ENCODE results near the gene PDE2A.

Gene PDE2A

DNA sequence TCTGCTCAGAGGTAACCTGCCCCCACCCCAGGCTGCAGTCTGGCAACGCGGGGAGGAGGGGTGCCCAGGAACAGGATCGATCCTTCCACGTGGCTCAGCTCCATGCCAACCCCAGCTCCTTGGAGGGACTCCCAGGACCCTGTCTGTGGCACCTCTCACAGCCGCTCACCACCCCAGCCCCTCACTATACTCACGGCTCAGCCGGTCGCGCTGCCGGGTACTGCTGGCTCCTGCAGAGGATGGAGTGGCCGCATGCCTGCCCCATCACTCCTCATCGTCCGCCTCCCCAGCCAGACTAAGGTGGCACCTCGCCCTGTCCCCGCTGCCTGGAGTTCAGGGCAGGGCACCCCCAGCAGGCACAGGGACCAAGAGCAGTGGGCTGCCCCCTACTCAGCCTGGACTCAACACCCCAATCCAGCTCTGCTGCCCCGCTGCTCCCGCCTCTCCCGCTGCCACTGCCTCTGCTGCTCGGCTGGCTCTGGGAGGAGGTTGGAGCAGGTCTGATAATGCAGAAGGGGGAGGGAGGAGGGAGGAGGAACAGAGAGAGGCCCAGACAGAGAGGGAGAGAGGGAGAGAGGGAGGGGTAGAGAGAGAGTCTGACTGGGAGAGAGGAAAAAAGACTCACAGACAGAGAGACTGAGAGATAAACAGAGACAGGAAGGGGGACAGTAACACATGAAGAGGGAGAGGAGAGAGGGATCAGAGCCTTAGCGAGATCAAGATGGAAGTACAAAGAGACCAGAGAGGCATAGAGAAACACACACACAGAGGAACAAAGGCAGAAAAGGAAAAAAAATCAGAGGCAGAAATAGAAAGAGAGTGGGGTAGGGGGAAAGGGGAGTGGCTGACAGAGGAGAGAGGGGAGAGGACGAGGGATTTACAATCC lies at the start of gene PDE2A:
Gene PDE2A (minus strand): TSS at position 480 of the 886 bp plus-strand sequence. CDS start 215 bp downstream, at position 265.
- no peak for DNase-seq (ENCODE audit: low read depth)

GRCh38 chr11:72723508-72723907 lies 49.3 kb upstream of the PDE2A start:
- no peak for DNase-seq (ENCODE audit: low read depth)

DNA sequence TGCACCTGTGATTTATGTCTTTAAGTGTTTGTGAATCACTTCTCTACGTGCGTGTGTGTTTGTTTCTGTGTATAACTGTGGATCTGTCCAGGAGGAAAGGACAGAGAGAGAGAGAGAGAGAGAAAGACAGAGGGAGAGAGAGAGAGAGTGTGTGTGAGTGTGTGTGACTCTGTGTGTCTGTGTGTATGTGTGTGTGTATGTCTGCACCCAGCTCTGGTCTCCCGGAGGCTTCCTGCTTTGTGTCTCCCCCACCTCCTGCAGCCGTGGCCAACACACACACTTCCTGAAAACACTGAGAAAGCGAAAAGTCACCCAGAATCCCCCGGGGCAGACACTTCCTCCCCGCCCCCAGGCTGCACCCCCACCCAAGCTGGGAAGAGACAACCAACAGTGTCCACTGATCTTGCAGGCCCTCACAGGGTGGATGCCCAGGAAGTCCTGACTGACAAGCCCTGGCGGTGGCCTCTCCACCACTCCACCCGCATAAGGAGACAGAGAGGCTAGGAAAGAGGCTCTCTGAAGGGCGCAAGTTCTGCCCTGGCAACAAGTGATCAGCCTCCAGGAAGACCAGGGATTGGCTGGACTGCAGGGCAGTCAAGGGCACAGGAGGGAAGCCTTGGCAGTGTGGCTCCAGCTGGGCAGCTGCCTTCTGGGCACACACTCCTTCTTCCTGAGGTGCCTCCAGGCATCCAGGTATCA lies 48.0 kb upstream of the PDE2A start:
- DNase-seq (ENCODE audit: low read depth) = peak; percentile 75

DNA sequence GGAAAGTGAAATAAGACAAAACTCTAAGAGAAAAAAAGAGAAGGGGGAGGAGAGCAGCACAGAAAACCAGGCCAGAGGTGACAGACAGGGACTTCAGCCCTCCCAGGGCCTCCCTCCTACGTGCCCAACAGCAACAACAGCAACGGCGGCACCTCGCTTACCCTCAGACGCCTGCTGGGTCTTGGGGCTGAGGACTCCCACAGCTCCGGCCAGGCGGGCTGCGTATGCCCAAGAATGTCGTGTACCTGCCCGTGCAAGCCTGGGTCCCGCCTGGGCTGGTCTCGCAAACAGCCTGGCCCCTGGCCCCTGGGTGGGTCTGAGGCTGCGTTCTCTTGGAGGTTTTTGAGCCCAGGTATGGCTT lies 47.4 kb upstream of the PDE2A start:
- no peak for DNase-seq (ENCODE audit: low read depth)

DNA sequence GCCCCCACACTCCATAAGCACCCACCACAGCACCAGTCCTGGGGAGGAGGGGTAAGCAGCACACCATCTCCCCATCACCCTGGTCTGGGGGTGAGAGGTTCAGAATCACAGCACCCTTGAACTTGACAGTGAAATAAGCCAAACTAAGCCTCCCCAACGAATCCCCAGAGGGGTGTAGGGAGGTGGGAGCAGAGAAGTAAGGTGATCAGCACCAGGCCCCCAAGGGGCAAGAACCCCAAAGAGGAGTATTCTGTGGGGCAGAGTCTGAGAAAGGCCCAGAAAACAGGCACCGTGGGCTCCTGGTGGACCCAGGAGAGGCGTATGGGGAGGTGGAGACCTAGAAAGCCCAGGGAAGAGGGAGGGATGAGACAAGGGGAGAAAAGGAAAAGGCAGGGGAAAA lies 47.1 kb upstream of the PDE2A start:
- no peak for DNase-seq (ENCODE audit: low read depth)

- DNase-seq (ENCODE audit: low read depth) = no peak
These were observed 46.6 kb upstream of the PDE2A start for GRCh38 chr11:72720784-72721183.

DNA sequence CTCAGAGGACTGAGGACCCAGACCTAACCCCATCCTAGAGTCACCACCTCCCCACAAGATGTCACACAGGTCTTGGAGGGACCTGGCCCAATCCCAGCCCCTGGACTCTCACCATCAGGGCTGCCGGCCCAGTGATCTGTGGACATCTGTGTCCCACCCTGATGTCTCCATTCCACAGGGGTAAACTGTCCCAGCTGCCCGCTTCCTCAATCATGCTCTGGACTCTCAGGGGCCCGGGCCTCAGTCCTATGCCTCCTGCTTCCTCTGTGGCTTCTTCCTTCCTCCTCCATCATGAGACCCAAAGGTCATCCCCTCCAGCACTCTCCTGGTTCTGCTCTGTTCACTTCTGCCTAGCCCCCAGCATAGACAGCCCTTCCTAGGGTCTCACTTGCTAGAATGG lies 45.8 kb upstream of the PDE2A start:
- no peak for DNase-seq (ENCODE audit: low read depth)

DNA sequence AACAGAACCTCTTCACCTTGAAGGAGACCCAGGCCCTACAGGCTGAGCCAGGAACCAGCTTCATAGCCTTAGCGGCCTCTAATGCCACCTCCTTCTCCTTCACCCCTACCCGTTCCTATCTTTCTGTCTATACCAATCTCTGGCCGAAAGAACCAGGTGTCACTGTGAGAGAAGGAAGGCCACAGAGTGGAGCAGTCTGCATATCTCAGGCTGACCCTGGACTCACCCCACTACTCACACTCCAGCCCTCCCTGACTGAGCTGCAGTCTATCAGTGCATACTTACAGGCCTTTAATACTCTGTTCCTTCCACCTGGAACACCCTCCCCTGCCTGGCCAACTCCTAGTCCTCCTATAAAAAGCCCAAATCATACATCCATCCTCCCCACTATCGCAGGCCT lies 45.3 kb upstream of the PDE2A start:
- DNase-seq (ENCODE audit: low read depth) = no peak

GRCh38 chr11:72719144-72719543 lies 44.9 kb upstream of the PDE2A start:
- no peak for DNase-seq (ENCODE audit: low read depth)

DNA sequence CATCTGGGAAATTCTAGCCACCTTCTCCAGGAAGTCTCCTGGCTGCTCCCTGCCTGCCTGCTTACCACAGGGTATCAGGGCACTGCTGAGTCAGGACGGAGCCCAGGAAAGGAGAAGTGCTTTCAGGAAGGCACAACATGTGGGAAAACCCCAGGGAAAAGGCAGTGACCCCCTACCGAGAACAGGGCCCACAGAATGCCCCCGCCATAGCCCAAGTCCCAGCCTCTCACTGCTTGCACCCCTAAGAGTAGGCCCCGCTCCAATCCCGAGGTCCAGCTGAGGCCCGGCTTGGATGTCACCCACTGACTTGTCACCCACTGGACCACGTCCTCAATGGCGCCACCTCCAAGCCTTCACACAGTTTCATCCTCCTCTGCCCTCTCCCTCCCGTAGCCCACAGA lies 43.9 kb upstream of the PDE2A start:
- DNase-seq (ENCODE audit: low read depth) = no peak

GRCh38 chr11:72716788-72717435 lies 42.7 kb upstream of the PDE2A start:
- no peak for DNase-seq (ENCODE audit: low read depth)

DNA sequence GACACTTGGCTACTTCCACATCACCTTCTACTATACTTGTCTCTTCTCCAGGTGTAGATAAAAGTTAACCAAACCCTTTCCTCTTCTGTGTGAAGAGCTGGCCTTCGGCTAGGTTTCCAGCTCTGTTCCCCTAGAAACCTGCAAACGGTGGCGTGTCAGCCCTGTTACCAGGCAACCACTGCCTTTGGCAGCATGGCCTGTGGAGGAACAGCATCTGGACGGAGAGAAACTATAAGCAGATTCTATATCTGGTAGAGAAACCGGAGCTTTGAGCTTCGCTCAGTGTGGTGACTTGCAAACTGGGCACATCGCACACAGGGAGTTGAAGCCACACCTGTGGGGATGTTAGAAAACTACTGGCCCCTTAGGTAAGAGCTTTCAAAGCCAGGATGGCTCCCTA lies 42.1 kb upstream of the PDE2A start:
- no peak for DNase-seq (ENCODE audit: low read depth)

DNA sequence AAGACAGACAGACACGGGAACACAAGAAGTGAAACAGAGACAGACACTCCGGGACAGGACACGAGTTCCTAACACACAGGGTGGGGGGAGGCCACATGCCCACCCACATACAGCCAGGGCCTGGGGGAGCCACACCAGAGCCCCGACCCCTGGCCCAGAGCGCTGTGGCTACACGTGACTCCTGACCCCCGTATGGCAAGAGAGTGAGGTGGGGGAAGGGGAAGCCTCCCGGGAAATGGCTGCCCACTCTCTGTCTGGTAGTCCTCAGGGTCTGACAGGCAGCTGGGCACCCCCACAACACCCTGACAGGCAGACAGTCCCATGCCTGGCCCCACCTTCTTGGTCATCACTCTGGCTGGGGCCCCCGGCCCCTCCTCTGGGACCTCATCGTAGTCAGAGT lies 38.6 kb upstream of the PDE2A start:
- no peak for DNase-seq (ENCODE audit: low read depth)

GRCh38 chr11:72712168-72712751 lies 38.0 kb upstream of the PDE2A start:
- DNase-seq (ENCODE audit: low read depth) = no peak

DNA sequence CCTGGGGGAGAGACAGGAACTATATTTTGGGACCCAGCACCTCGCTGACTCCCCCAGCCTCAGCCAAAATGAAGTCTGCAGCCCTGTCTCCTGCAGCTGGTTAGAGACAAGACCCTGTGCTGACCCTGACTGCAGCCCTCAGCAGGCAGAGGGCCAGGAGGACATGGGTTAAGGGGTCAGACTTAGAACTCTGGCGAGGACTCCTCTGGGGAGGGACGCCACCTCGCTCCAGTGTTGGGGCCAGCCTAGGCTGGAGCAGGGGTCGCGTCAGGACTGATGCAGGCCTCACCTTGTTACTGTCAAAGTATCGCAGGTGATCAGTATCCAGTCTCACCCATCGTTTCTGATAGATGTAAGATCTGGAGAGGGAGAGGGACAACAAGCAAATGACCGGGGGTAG lies 36.9 kb upstream of the PDE2A start:
- DNase-seq (ENCODE audit: low read depth) = no peak

DNA sequence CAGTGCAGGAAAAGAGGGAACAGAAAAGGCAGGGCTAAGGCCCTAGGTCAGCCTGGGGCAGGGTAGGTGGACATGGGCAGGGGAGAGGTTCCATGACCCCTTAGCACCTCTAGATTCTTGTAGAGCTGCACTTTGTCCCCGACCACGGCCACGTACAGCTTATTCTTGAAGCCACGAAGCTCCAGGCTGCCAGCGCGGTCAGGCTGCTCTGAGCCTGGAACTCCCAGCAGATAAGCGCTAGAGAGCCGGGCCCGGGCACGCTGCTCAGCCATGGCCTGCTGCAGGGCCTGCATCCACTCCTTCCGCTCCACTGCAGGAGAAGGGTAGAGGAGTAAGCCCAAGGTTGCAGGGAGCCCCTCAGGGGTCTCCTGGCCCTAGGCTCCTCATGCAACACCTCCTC lies 36.1 kb upstream of the PDE2A start:
- DNase-seq (ENCODE audit: low read depth) = no peak

- no peak for DNase-seq (ENCODE audit: low read depth)
These were observed 35.4 kb upstream of the PDE2A start for GRCh38 chr11:72709478-72710238.

- DNase-seq (ENCODE audit: low read depth) = no peak
These were observed 32.8 kb upstream of the PDE2A start for GRCh38 chr11:72707032-72707431.

DNA sequence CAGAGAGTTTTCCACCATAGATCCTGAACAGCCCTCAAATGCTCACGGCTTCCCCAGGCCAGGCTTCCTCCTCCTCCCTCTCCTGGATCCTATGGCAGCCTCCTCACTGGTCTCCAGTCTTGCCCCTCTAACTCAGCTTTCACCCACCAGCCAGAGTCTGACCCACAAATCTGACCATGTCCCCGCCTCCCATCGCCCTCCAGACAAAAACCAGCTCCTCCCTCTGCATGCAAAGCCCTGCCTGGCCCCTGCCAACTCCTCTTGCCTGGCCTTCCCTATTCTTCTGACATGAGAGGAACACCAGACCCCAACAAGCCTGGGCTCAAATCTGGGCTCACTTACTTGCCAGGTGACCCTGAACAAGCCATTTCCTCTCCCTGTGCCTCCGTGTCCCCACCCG lies 32.4 kb upstream of the PDE2A start:
- DNase-seq (ENCODE audit: low read depth) = no peak

DNA sequence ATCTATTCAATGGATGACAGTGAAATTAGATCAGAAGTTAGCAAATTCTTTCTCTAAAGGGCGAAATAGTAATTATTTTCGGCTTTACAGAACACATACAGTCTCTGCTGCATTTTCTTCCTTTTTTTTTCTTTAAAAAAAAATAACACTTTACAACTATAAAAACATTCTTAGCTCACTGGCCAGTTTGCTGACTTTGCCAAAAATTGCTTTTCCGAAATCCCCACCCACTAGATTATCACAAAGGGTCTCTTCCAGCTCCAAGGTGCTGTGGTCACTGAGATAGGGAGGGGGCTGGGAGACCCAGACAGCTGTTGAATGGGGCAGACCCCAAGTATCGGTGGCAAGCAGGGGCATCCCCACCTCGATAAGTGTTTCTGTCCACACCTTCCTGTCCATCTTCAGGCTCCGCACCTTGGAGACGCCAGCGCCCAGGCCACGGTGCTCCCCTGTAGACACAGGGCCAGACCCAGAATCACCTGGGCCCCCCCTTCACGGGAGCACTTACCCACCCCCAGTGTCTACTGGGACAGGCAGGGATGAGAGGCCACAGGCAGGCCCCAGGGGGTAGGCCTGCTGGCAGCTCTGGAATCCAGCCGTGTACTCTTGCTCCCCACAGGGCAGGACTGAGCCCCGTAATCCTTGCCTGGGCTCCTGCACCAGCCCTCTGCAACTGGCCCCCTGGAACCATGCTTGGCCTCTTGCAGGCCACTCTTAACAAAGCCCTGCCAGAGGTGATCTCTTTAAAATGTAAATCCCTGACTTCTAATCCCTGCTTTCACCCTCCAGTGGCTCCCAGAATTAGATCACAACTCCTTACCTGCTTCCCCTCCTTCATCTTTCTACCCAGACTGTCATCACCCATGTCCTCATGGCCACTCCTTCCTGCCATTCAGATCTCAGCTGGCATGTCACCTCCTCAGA lies 31.5 kb upstream of the PDE2A start:
- no peak for DNase-seq (ENCODE audit: low read depth)

DNA sequence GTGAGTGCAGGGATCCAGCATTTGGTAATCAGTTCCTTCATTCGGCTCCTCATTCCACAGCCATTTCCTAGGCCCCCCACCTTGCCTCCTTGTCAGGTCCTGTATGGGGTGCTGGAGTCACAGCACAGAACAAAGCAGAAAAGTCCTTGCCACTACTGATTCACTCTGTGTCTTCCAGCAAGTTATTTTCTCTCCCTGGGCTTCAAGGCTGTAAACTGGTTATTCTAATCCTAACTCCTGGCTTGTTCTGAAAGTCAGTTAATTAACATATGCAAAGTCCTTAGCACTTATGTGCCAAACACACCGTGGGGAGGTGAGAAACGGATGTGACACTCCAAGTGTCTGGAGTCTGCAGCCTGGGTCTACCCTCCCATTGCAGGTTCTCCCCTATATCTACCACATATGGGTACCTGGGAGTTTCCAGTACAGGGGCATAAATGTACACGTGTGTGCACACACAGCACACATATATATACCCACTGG lies 30.6 kb upstream of the PDE2A start:
- DNase-seq (ENCODE audit: low read depth) = no peak

Data from HS-27A (cell line).